H9 (cell line): ENCODE measurements around the gene RASAL1. TPM values are rescaled to one million over a fixed set of nuclear protein-coding genes. Genes with fewer than 3 reads are reported as not detected.

ENCODE experiments used
- DNase-seq: peaks from one replicate; pipeline ENCODE4 v3.0.0-alpha.2; 2017
- H2AFZ ChIP-seq: one replicate; pipeline ENCODE4 v1.6.1; 2013; ENCODE audit warnings: mild to moderate bottlenecking, low read length, control low read depth, moderate library complexity
- H2AK5ac ChIP-seq: 2 replicates; pipeline ENCODE4 v1.6.1; 2013; ENCODE audit warnings: low read length, control low read depth, mixed read lengths; ENCODE audit not compliant: insufficient read length
- H2BK120ac ChIP-seq: one replicate; pipeline ENCODE4 v1.6.1; 2013; ENCODE audit warnings: low read depth, mild to moderate bottlenecking, low read length, control low read depth, inconsistent platforms; ENCODE audit not compliant: poor library complexity, severe bottlenecking
- H2BK12ac ChIP-seq: 2 replicates; pipeline ENCODE4 v1.6.1; 2013; ENCODE audit warnings: low read length, control low read depth, mixed read lengths, low read depth; ENCODE audit not compliant: insufficient read length
- H2BK15ac ChIP-seq: 2 replicates; pipeline ENCODE4 v1.6.1; 2013; ENCODE audit warnings: low read depth, low read length, control low read depth
- H2BK20ac ChIP-seq: one replicate; pipeline ENCODE4 v1.6.1; 2013; ENCODE audit warnings: low read depth, mild to moderate bottlenecking, low read length, control low read depth, inconsistent platforms; ENCODE audit not compliant: poor library complexity, severe bottlenecking
- H2BK5ac ChIP-seq: 2 replicates; pipeline ENCODE4 v1.6.1; 2013; ENCODE audit warnings: low read length, control low read depth, mixed read lengths; ENCODE audit not compliant: insufficient read length
- H3K14ac ChIP-seq: 2 replicates; pipeline ENCODE4 v1.6.1; 2013; ENCODE audit warnings: low read length, control low read depth; ENCODE audit not compliant: insufficient read depth
- H3K18ac ChIP-seq: 2 replicates; pipeline ENCODE4 v1.6.1; 2013; ENCODE audit warnings: low read depth, mild to moderate bottlenecking, mixed read lengths, low read length, control low read depth; ENCODE audit not compliant: insufficient read length
- H3K23ac ChIP-seq: 2 replicates; pipeline ENCODE4 v1.6.1; 2013; ENCODE audit warnings: low read length, control low read depth, mixed read lengths, low read depth; ENCODE audit not compliant: insufficient read length
- H3K23me2 ChIP-seq: 2 replicates; pipeline ENCODE4 v1.6.1; 2013; ENCODE audit warnings: low read depth, mild to moderate bottlenecking, mixed read lengths, low read length, control low read depth; ENCODE audit not compliant: insufficient read length, poor library complexity, severe bottlenecking
- H3K27ac ChIP-seq: 2 replicates; pipeline ENCODE4 v1.5.1; 2013; ENCODE audit warnings: low read length, control low read depth, mixed read lengths, low read depth; ENCODE audit not compliant: insufficient read length
- H3K27me3 ChIP-seq: 2 replicates; pipeline ENCODE4 v1.6.1; 2013; ENCODE audit warnings: low read length, control low read depth, inconsistent platforms; ENCODE audit not compliant: insufficient read depth
- H3K4ac ChIP-seq: 2 replicates; pipeline ENCODE4 v1.6.1; 2013; ENCODE audit warnings: low read depth, mild to moderate bottlenecking, control low read depth, inconsistent platforms, low read length, moderate library complexity
- H3K4me1 ChIP-seq: 2 replicates; pipeline ENCODE4 v1.6.1; 2013; ENCODE audit warnings: low read length, control low read depth, inconsistent platforms; ENCODE audit not compliant: insufficient read depth
- H3K4me2 ChIP-seq: 2 replicates; pipeline ENCODE4 v1.6.1; 2013; ENCODE audit warnings: low read length, control low read depth, mixed read lengths; ENCODE audit not compliant: insufficient read length, insufficient read depth
- H3K56ac ChIP-seq: 2 replicates; pipeline ENCODE4 v1.6.1; 2013; ENCODE audit warnings: low read depth, mild to moderate bottlenecking, mixed read lengths, low read length, control low read depth; ENCODE audit not compliant: insufficient read length
- H3K79me1 ChIP-seq: 2 replicates; pipeline ENCODE4 v1.6.1; 2013; ENCODE audit warnings: low read depth, mild to moderate bottlenecking, moderate library complexity, low read length, control low read depth, inconsistent platforms; ENCODE audit not compliant: insufficient read depth, poor library complexity, severe bottlenecking
- H3K79me2 ChIP-seq: 2 replicates; pipeline ENCODE4 v1.6.1; 2013; ENCODE audit warnings: low read length, control low read depth, inconsistent platforms; ENCODE audit not compliant: insufficient read depth
- H3K9ac ChIP-seq: 2 replicates; pipeline ENCODE4 v1.6.1; 2013; ENCODE audit warnings: low read length, control low read depth, mixed read lengths; ENCODE audit not compliant: insufficient read length; ENCODE audit errors: extremely low read depth
- H3K9me3 ChIP-seq: one replicate; pipeline ENCODE4 v1.6.1; 2013; ENCODE audit warnings: low read depth, low read length, inconsistent platforms; ENCODE audit not compliant: control insufficient read depth
- H3T11ph ChIP-seq: one replicate; pipeline ENCODE4 v1.6.1; 2013; ENCODE audit warnings: mild to moderate bottlenecking, low read length, control low read depth, inconsistent platforms
- H4K20me1 ChIP-seq: one replicate; pipeline ENCODE4 v1.6.1; 2013; ENCODE audit not compliant: control insufficient read depth, insufficient read length, insufficient read depth
- H4K5ac ChIP-seq: 2 replicates; pipeline ENCODE4 v1.6.1; 2013; ENCODE audit warnings: low read depth, mild to moderate bottlenecking, mixed read lengths, low read length, control low read depth; ENCODE audit not compliant: insufficient read length
- H4K8ac ChIP-seq: replicated peaks from 2 replicates; pipeline ENCODE4 v1.6.1; 2013; ENCODE audit warnings: low read length, control low read depth, mixed read lengths, low read depth; ENCODE audit not compliant: insufficient read length
- H4K91ac ChIP-seq: 2 replicates; pipeline ENCODE4 v1.6.1; 2013; ENCODE audit warnings: low read depth, mild to moderate bottlenecking, moderate library complexity, mixed read lengths, low read length, control low read depth; ENCODE audit not compliant: insufficient read length
- H3K27ac Mint-ChIP-seq, 3 experiments: 2 replicates in 2 of 3; 3 replicates in 1 of 3; pipeline ENCODE4 v1.8.0; 2020 to 2021; ENCODE audit warnings: mixed read lengths in 3 of 3, mild to moderate bottlenecking in 1 of 3, moderate library complexity in 1 of 3
- H3K27me3 Mint-ChIP-seq: 2 replicates; pipeline ENCODE4 v1.8.0; 2021; ENCODE audit warnings: low read depth, mild to moderate bottlenecking, moderate library complexity, mixed read lengths
- H3K36me3 Mint-ChIP-seq, 3 experiments: 2 replicates in 2 of 3; 3 replicates in 1 of 3; pipeline ENCODE4 v1.8.0; 2020 to 2021; ENCODE audit warnings: low read depth in 3 of 3, mixed read lengths in 3 of 3; ENCODE audit not compliant: insufficient read depth in 1 of 3
- H3K4me1 Mint-ChIP-seq, 2 experiments: 2 replicates each; pipeline ENCODE4 v1.8.0; 2020; ENCODE audit warnings: mixed read lengths in 2 of 2
- H3K4me3 Mint-ChIP-seq, 2 experiments: 2 replicates in 1 of 2; 3 replicates in 1 of 2; pipeline ENCODE4 v1.8.0; 2020 to 2021; ENCODE audit warnings: mild to moderate bottlenecking in 2 of 2, mixed read lengths in 2 of 2, moderate library complexity in 1 of 2
- H3K9me3 Mint-ChIP-seq, 2 experiments: 2 replicates in 1 of 2; 3 replicates in 1 of 2; pipeline ENCODE4 v1.8.0; 2020; ENCODE audit warnings: mild to moderate bottlenecking in 2 of 2, mixed read lengths in 2 of 2, moderate library complexity in 1 of 2
- CTCF ChIP-seq: fragments of 200-600 bp; sonication (generic); conservative IDR thresholded peaks from 3 replicates; pipeline ENCODE4 v1.8.0; 2021; ENCODE audit warnings: antibody characterized with exemption, mild to moderate bottlenecking
- WGBS: extraction: QIAGEN DNeasy Blood & Tissue Kit; methylation state at CpG from one replicate; pipeline ENCODE4 v1.1.7; 2013; ENCODE audit warnings: missing lambda C conversion rate, low lambda C conversion rate, mixed read lengths; ENCODE audit not compliant: insufficient read length; ENCODE audit errors: extremely low coverage; 5-methylcytosine and 5-hydroxymethylcytosine counted together
- total RNA-seq: library from RNA; stranded (reverse); gene quantifications from 2 replicates; pipeline ENCODE4 v1.2.1, GENCODE V29; 2021

The RASAL1 gene
- total RNA-seq, 1 experiment from 2014 or later: 2.3 TPM

- H3K14ac ChIP-seq: no peak overlapping the region; the same call in 1 of the 2 replicates
- no peak overlapping the region for H2AK5ac ChIP-seq
- H3K9ac ChIP-seq: no peak overlapping the region
- H3K23me2 ChIP-seq: peaks cover 6% of the 10 kb centered on the region
- no peak overlapping the region for H3T11ph ChIP-seq
- no peak overlapping the region for H2AFZ ChIP-seq
- no peak overlapping the region for H3K4me2 ChIP-seq
- H3K79me1 ChIP-seq: no peaks in the 10 kb centered on the region
- no peak overlapping the region for H3K56ac ChIP-seq
- no peaks in the 10 kb centered on the region for H3K4me1 ChIP-seq
- no peaks in the 10 kb centered on the region for H3K9me3 ChIP-seq
- H3K27me3 ChIP-seq: peaks cover 13% of the 10 kb centered on the region; the same call in 1 of the 2 replicates
- no peak for DNase-seq
- no CpG with 5 or more reads among the region's 4 CpGs for WGBS
- no peak overlapping the region for H2BK20ac ChIP-seq
- no peak overlapping the region for H2BK5ac ChIP-seq
- H2BK12ac ChIP-seq: no peak overlapping the region
- Mint-ChIP-seq H3K27ac (no peak overlapping the region; a peak in 1 of 7 replicates), H3K9me3 (no peaks in the 10 kb centered on the region; a peak in 1 of 5 replicates), H3K27me3 (peaks cover 51% of the 10 kb centered on the region), H3K4me1 (peaks cover 8 to 16% of the 10 kb centered on the region in 2 experiments), H3K4me3 (no peak overlapping the region), H3K36me3 (no peaks in the 10 kb centered on the region)
- H3K79me2 ChIP-seq: no peaks in the 10 kb centered on the region
- no peak overlapping the region for H3K18ac ChIP-seq
- H4K91ac ChIP-seq: no peak overlapping the region
- no peak overlapping the region for H4K5ac ChIP-seq
- no peak overlapping the region for H2BK120ac ChIP-seq
- no peak overlapping the region for H2BK15ac ChIP-seq
- no peak overlapping the region for H3K27ac ChIP-seq
- no peak for TF ChIP-seq CTCF
- no peak overlapping the region for H3K23ac ChIP-seq
- H4K20me1 ChIP-seq: no peaks in the 10 kb centered on the region
- no peak overlapping the region for H4K8ac ChIP-seq
- H3K4ac ChIP-seq: no peak overlapping the region
Measured at GRCh38 chr12:113081873-113082272, 53.7 kb downstream of the RASAL1 start.
